Activated T-cell treated with anti-CD3 and anti-CD28 coated beads for 1 hour (primary cell): ENCODE results near the gene LRRIQ1.

Experiments used
- DNase-seq: peaks from one replicate; pipeline ENCODE4 v3.0.0-alpha.2; 2020; ENCODE audit warnings: low read depth

LRRIQ1 gene

DNA sequence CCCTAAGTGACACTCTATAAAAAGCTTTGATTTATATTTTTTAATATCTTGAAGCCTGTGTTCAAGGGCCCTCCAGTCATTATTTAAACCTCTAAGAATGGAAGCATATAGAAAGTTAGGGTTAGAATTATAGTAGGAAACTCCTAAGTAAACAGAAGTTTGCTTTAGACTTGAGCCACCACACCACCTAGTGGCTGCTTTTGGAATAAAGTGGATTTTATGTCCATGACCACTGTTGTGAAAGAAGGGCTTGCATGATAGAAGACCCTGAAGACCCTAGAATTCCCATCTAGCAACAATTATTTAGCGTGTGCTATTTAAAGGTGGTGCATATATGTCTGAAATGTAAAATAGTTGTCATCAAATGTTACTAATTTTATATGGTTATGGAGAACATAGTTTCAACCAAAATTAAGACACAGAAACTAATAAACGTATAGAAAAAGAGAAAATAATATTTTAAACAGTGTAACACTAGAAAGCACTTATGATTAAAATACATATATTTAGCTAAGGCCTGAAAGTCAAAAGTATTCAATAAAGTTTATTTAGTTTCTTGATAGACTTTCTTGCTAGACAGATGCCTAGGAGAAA, 21.3 kb downstream of the LRRIQ1 start:
- DNase-seq, result no peak

DNA sequence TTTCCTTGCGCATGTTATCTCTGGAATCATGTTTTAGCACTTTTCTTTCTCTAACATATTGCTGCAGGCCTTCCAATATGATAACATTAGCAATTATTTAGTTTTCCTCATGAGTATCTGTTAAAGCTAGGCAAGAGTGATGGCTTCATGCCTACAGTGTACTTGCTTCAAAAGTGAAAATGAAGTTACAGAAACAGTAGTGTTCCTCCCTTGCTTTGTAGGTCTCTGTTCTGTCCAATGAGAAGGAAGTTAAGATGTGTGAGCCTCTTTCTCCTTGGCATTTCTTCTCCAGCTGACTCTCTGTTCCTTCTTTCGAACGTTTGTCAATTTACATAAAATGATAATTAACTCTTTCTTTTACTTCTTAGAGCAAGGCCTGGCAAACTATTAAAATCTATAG, 22.2 kb downstream of the LRRIQ1 start:
- DNase-seq, result no peak

DNA sequence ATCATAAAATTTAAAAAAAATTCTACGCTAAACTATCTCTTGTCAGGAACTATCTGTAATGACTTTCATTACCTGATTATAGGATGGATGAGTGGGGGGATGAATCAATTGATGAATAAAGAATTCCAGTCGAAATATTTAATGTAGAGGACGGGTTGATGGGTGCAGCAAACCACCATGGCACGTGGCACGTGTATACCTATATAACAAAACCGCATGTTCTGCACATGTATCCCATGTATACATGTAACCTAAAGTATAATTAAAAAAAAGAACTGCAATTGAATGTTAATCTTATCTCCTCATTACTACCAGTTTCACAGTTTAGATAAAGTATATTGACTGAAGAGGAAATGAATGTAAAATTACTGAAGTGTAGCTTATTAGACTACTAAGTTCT, 23.4 kb downstream of the LRRIQ1 start:
- no peak for DNase-seq

DNA sequence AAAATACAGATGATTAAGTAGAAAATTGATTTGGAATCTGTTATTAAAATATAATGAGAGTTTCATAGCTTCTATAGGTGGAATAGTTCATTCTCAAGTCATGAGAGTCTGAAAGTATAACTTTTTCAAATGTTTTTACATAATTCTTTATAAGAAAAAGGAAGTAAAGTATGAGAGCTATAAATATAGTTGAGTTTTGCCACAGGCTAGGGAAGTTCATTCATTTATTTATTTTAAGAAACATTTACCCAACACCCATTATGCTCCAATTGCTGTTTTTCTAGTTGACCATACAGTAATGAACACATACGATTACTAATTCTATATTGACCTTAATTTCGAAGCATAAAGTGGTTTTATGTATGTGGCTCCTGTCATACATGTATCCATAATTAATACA, 24.8 kb downstream of the LRRIQ1 start:
- DNase-seq, result no peak

DNA sequence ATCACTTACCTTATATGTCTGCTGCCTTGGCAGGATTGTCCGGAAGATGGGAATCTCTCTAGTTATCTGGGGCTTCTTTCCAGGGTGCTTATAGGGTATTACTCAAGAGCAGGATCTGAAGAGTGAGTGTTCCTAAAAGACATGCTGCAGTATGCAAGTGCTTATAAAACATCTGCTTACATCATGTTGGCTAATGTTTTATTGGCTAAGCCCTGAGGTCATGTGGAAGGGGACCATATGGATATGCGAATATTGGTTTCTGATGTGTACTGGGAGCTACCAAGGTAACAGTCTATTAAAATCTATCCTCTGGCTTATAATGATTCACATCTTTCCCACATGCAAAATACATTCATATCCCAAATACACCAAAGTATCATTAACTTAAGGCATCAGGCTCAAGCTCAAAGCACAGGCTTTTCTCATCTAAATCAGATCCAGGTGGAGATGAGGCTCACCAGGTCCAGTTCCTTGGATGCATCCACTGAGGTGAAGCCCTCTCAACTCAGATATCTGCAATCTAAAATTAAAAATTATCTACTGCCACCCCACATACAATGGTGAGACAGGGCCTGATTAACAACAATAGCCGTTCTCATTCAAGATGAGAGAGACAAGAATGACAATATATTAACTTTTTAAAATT, 29.8 kb downstream of the LRRIQ1 start:
- DNase-seq, result no peak

DNA sequence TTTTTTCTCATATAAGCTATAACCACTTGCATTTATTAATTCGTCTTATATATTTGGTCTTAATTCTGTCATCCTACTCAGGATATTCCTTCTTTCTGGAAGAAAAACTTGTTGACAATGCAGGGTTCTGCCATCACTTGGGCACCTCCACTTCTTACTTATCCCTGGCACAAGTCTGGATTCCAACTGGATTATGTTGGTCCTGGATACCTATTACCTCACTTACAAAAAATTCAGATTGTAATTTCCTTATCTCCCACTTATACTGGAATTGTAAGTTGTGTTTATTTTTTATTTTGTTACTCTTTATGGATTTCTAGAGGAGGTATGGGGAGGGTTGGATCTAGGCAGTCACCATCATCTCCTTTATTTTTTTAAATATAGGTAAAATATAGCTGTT, 36.7 kb downstream of the LRRIQ1 start:
- no peak for DNase-seq

DNA sequence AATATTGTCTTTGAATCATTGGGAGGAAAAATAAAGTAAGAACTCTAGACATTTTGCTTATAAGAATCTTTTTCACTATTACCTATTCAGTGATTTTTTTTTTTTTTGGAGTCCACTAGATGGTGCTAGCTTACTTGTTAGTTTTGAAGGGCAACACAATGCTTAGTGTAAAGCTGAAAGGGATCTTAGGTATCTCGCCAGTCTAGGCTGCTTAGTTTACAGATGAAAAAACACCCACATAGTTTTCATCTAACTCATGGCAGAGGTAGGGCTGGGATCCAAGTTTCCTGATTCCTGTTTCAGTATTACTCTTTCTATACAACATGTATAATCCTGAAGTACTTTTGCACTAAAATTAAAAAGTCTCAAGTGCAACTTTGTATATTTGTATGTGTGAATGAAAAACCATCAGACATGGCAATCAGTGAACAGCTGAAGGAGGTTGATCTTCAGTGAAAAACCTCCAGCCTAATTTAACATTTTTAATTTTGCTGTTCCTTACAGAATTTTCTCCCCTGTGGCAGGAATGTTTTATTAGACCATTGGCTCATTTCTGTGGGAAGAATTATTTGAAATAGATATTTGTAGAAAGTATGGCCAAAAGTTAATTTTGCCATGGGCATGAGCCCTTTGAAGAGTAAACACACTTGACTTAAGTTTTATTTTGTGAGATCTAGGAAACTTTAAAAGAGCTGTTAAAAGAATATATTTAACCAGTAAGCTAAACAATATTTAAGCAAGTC, 40.7 kb downstream of the LRRIQ1 start:
- no peak for DNase-seq

DNA sequence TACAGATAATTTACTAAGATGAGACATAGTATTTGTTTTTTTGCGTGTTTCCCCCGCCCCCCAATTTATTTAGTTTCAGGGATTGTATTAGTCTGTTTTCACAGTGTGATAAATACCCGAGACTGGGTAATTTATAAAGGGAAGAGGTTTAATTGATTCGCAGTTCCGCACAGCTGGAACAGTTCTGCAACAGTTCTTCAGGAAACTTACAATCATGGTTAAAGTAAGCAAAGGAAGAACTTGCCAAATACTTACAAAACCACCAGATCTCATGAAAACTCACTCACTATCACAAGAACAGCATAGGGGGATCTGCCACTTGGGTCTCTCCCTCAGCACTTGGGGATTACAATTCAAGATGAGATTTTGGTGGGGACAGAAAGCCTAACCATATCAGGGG, 48.9 kb downstream of the LRRIQ1 start:
- DNase-seq, result no peak

DNA sequence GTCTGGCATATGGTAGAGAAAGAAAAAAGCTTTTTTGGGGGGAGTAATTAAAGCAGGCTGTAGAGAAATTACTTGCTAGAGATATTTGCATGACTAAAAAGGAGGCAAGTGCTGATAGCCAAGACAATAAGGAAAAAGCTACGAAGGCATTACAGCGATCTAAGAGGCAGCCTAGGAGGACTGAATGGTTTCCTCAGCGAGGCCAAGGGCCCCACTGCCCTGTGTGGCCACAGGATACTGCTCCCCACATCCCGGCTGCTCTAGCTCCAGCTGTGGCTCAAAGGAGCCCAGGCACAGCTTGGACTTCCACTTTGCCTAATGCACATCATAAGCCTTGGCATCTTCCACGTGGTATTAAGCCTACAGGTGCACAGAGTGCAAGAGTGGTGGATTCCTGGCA, 53.6 kb downstream of the LRRIQ1 start:
- DNase-seq, result no peak

DNA sequence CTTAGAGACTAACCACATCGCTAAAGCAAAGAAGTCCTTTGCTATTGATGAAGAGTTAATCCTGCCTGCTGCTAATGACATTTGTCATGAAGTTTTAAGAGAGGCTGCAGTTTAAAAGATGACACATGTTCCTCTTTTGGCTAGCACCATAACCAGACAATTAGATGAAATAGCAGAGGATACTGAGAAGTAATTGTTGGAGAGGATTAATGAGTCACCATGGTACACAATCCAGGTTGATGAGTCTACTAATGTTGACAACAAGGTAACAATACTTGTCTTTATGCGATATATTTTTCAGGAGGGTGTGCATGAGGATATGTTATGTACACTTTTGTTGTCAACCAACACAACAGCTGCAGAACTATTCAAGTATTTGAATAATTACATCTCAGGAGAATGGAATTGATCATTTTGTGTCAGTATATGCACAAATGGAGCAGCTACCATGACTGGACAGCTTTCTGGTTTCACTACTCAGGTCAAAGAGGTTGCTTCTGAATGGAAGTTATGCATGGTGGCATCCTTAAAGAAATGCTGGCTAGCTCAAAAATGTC, 56.7 kb downstream of the LRRIQ1 start:
- no peak for DNase-seq

DNA sequence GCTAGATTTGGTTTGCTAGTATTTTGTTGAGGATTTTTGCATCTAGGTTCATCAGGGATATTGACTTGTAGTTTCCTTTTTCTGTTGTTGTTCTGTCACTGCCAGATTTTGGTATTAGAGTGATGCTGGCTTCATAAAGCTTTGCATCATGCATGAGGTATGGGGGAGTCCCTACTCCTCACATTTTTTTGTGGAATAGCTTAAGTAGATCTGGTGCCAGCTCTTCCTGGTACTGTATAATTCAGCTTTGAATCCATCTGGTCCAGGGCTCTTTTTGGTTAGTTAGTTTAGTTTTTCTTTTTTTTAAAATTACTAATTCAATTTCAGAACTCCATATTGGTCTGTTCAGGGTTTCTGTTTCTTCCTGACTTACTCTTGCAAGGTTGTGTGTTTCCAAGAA, 59.4 kb downstream of the LRRIQ1 start:
- DNase-seq, result no peak

DNA sequence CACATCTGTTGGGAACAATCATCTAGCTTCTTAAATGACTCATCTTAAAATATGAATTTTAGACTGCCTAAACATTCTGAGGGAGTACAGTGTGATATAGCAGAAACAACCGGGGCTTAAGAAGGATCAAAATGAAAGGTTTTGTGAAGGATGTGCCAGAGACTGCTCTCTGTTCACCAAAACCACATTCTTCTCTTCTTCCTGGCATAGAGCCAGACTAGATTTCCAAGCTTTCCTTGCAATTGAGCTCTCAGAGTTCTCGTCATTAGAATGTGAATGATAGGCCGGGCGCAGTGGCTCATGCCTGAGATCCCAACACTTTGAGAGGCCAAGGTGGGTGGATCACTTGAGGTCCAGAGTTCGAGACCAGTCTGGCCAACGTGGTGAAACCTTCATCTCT, 94.5 kb downstream of the LRRIQ1 start:
- DNase-seq, result no peak

DNA sequence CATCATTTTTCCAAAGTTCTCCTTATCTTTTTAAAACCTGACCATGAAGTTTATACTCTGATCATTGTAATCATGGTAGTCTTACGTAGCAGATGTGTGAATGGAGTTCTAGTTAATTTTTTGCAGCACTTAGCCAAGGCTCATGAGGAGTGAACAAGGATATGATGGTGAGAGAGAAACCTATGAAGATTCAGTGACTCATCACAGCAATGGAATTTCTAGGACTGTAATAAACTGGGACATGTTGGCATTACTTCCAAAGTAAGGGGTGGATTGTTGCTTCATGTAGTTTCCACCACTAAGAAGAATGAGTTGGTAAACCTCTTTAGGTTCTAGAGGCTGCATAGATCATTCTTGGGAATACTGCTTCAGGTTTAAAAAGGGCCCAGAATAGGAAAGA, 102.7 kb downstream of the LRRIQ1 start:
- DNase-seq, result no peak

DNA sequence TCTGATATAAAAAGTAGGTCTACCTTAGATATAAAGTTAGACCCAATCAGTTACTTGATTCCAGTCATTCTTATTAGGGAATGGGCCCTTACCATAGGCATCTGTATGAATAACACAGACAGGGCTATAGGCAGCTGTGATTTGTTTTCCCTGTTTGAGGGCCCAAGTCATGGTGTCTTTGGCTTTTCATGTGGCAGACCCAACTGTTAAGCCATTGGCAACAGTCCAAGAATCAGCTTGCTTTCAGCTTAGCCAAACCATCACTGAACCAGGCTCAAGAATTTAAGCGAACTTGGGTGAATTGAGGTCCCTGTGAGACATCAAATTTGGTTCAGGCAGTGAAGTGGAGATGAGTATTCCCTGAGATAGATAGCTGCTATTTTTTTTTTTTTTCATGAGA, 111.2 kb downstream of the LRRIQ1 start:
- DNase-seq, result no peak

DNA sequence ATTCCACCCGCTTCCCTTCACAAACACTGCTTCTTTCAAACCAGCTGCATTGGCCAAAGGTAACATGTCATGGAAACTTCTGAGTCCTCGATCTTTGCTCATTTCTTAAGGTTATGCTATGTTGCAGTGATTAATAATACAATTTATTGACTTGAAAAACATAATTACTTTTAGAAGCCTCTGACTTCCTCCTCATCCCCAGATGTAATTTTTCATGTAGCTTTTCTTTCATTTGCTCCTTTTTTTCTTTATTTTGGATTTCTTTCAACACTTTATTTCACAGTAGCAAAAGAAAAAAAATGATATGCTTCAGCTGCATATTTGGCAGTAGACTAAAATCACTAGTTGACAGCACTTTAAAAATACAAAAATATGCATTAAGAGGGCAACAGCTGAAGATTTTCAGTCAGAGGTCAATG, 116.2 kb downstream of the LRRIQ1 start:
- DNase-seq, result no peak

DNA sequence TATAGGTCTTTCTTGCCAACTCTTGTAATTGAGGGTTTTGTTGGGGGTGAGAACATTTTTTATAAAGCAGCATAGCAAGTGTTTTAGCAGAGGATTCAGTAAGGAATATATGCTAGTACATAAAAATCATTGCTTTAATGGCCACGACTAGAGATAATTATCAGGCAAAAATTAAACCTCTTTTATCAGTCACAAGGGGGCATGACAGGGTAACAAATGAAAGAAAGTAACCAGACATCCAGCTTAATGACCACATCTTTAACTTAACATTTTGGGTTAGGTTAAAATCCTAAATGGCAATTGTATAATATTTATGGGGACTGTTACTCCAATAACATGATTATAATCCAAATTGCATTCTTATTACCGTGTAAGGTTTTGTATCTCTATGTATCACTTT, 119.6 kb downstream of the LRRIQ1 start:
- no peak for DNase-seq

DNA sequence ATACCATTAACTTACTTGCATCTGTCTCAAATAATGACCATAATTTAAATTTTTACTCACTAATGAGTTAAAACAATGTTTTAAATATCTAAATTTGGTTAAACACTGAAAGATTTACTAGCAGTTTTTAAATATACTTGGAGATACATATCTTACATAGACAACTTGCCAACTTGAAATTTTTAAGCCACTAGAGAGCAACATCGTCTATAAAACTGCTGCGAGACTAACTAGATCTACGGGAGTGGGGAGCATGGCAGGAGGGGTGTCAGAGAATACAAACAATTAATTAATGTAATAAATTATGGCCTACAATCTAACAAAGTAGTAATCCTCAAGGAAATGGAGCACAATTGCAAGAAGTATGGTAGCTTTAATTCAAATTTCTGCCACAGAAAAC, 120.4 kb downstream of the LRRIQ1 start:
- DNase-seq, result no peak

DNA sequence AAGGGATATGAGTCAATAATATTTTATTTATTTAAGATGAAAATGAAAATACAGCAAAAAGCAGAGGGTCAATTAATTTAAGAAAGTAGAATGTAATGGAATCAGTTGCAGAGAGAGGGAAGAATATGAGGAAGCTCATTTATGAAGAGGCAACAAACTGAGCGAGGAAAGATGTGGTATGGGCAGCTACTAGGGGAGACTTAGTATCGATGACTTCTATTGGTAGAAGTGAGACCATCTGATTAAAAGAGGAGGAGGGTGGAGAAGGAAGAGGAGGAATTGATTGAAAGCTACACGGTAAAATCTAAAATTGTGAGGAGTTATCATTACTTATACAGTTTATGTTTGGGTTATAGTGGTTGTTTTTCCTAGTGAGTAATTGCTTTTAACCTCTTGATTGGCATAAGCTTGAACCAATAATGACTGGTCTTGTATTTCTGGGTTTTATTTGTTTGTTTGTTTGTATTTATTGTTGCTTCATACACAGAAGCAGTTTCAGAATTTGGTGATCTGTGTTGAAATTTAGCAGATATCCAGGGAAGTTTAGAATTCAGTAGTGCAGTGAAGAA, 121.0 kb downstream of the LRRIQ1 start:
- DNase-seq, result no peak

DNA sequence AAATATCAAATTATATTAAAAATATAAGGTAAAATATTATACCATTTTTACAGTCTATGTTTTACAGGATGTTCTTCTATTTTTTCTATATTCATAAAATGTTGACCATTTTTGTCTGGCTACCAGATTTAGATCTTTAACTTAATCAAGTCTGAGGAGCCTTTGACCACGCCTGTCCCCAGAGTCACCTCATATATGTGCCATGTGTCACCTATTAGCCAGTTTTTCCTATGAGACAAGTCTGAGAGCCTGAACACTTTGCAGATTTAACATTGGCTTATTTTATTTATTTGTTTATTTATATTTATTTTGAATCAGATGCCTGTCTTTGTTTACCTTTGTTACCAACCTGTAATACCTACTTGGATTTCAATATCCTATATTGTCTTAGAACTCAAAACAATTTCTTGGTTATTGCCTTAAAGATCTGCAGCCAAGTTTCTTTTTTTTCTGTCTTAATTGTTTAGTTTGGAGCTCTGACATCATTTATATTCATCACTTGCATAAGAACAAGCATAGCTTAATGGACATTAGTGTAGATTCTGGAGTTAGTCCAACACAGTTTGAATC, 127.7 kb downstream of the LRRIQ1 start:
- no peak for DNase-seq

DNA sequence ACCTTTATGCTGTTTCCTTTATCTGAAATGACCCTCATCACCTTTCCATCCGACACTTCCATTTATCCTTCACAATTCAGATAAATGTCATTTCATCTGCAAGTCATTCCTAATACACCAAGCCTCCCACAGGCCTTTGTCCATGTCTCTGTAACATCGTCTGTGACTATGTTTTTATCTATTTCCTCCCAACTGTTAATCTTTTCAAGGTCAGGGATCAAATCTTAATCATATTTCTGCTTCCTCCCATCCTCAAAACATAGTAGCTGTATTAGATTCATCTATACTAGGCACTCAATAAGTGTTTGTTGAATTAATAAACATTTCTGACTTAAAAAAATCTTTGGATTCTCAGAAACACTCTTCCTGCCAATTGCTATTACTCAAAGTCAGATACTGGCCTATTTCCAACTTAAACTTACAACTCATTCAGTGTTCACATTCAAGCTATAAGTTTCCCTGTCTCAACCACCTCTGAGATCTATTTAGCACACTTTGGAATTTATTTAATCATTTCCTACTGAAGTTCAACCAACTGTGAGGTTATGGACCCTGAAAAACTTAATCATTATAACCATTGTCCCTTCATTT, 143.6 kb downstream of the LRRIQ1 start:
- no peak for DNase-seq

DNA sequence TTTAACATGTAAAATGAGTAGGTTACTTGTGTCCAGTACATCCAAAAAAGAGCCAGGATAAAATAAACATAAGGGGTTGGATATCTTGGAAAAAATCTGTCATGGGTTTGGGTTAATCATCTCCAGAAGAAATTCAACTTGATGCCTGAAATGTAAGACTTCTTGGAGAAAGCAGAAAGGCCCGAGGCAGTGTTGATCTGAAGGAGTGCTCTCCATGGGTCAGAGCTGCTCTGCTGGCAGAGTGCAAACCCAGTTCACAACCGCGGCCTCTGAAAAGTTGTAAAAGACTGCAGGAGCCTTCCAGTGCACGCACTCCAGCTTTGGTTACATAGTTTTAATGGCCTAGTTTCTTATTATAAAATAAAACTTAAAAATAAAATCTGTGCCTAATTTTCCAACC, 146.5 kb downstream of the LRRIQ1 start:
- no peak for DNase-seq

DNA sequence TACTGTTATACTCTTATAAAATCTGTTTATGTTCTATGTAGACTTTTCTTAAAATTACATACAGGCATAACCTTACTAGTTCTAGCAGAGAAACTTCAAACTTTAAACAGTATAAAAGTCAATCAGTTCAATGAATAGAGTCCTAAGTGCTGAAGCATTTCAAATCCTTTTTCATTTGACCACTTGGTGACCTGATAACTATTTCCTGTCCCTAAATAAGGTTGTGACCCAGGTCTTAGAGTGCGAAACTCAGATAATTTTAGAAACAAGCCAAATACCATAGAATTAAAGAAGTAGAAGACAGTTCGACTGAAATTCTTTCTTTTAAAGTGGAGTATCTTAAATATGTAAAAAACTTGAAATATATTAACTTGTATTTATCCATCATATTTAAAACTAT, 147.7 kb downstream of the LRRIQ1 start:
- no peak for DNase-seq
